ENCODE data around the gene NCDN.
A peak's percentile ranks its signal among the peaks of the same experiment; 100 is the strongest.
"Not testable (repeated sequence)": the region's sequence is repeated elsewhere in the genome, so short reads cannot be mapped to it uniquely, and the experiment has no call there.

NCDN gene

DNA sequence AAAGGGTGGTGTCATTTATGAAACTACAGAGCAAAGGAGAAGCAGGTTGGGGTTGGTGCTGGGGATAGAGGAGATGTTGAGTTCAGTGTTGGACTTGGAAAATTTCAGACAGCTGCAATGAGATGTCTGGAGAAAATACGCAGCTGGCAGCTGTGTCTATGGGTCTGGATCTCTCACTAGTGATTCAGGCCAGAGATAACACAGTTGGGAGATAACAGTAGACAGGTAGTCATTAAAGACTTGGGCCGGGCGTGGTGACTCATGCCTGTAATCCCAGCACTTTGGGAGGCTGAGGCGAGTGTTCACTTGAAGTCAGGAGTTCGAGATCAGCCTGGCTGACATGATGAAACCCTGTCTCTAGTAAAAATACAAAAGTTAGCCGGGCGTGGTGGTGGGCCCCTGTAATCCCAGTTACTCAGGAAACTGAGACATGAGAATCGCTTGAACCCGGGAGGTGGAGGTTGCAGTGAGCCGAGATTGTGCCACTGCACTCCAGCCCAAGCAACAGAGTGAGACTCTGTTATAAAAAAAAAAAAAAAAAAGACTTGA lies 13.1 kb downstream of the NCDN start:
- DNase-seq (ENCODE audit: low read depth in 2 of 2) = no peak

DNA sequence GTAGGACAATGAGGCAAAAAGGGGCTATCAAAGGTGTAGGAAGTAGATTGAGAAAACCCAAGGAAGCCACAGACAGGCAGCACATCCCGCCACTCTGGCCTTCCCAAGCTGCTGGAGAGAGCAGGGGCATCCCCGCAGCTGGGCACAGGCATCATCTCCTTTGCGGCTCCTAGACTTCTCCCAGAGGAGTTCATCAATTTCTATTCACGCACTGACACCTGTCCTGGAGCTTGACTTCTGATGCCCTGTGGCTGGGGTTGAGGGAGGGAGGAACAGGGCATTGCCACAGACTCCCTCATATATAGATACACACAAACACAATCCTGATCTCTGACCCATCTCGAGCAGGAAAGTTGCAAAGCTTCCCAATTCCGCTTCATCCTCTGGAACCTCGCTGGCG lies 13.7 kb downstream of the NCDN start:
- DNase-seq (ENCODE audit: low read depth in 2 of 2) = no peak

DNA sequence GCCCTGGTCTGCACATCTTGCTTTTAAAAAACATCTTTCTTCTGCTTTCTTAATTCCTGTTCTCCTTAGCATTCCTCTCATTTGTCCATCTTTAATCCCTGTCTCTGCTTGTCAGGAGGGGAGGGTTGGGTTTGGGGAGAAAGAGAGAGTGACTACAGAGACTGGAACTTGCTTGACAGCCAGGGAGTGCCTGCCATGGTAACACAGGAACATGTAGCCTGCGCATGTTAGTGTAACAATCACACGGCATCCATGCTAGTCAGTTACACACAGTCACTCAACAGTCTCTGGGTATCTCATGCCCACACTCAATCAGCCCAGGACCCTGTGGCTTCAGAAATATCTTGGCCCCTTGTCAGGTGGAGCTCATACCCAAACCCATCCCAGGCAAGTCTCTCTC lies 14.7 kb downstream of the NCDN start:
- DNase-seq (ENCODE audit: low read depth in 2 of 2) = no peak

DNA sequence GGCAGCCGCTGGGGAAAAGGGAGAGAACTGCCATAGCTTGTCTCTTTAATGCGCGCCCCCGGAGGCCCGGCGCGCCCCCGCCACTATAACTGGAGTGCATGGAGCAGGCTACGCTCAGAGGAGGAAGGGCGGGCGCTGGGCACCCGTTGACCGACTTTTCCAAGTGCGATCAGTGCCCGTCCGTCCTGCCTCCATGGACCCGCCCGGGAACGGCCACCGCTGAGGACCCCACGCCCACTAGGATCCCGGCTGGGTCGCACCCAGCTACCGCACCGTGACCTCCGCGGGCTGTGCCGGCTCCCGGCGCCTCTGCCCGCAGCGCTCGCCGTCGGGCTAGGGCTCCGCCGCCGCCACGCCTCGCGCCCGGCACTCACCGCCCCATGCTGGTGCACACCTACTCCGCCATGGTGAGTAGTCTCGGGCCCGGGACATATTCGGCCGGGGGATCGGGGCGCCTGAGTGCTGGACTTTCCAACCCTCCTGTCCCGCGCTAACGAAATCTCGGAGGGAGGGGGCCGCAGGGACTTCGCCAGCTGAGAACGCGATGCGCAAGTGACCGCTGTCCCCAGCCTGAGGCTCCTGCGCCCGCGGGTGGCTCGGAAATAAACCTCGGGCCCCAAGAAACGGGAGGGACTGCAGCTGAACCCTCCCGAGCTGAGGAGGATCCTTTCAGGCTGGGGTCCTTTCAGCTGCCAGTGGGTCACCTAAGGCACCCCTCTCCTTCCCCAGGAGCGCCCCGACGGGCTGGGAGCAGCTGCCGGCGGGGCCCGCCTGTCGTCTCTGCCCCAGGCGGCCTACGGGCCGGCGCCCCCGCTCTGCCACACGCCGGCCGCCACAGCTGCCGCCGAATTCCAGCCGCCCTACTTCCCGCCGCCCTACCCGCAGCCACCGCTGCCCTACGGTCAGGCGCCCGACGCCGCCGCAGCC lies 15.9 kb downstream of the NCDN start, which contains the start of gene TFAP2E:
TSS of gene TFAP2E (plus strand) at position 117 of the 927 bp plus-strand sequence. CDS start at position 381, 264 bp downstream.
- no peak for DNase-seq (ENCODE audit: low read depth in 2 of 2)

DNA sequence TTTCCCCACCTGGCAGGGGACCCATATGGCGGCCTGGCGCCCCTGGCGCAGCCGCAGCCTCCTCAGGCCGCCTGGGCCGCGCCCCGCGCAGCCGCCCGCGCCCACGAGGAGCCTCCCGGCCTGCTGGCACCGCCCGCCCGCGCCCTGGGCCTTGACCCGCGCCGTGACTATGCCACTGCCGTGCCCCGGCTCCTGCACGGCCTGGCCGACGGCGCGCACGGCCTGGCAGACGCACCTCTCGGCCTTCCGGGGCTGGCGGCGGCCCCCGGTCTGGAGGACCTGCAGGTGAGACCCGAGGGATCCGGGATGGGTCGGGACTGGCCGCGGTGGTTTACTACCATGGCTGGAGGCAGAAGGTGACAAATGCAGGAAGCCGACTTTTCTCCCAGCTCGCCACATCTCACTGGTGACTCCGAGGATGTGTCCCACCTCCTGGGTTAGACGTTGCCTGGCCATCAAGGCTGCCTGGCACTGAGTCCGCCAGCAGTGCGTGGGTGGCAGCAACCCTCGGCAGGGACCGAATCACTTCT lies 16.6 kb downstream of the NCDN start:
- DNase-seq (ENCODE audit: low read depth in 2 of 2) = no peak

DNA sequence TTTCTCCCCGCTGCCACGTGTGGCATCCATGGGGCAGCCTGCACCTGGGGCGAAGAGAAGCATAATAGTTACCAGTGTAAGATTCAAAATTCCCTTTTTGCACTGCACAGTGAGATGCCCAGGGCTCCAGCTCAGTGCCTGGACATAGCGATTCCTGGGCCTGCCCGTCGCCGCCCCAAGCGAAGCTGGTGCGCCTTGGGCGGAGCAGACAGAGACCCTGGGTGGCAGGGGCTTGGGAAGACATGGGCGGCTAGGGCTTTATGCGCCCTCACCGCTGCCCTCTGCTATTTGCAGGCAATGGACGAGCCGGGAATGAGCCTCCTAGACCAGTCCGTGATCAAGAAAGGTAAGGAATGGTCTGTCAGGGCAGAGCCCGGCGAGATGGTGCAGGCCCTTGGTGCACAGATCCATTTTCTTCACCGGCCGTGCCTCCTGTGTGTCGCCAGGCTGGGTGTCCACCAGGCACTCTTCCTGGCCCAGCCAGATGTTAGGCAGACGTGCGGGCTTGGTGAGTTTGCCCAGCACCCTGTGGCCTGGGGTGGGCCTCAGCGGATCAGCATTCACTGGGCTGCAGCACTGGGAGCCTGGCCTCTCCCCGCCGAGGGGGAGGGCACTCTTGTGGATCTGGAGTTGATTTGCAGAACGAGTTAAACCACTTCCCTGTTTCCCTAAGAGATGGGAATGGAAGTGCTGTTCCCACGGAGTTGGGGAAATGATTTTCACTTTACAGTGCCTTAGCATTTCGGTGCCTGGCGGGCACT lies 17.2 kb downstream of the NCDN start:
- no peak for DNase-seq (ENCODE audit: low read depth in 2 of 2)

DNA sequence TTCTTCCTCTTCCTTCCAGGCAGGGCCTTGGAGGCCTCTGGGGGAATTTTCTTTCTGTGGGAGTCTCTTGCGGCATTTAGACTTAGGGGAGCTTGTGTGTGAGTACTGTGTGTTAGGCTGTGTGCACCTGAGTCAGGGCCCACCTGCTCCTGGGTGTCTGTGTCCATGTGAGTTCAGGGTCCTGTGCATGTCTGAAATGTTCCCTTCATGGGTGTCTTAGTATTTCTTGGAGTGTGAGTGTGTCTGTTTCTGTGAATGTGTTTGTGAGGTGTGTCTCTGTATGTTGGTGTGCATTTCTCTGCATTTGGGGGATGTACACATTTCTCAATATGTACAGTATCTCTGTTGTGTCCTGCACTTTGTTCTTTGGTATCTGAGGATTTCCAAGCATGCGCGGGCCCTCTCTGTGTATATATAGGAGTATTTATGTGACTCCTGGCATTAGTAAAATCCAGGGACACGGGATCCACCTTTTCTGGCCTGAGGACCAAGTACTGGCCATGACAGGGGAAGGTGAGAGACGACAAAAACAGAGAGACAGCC lies 17.9 kb downstream of the NCDN start:
- DNase-seq (ENCODE audit: low read depth in 2 of 2) = no peak

DNA sequence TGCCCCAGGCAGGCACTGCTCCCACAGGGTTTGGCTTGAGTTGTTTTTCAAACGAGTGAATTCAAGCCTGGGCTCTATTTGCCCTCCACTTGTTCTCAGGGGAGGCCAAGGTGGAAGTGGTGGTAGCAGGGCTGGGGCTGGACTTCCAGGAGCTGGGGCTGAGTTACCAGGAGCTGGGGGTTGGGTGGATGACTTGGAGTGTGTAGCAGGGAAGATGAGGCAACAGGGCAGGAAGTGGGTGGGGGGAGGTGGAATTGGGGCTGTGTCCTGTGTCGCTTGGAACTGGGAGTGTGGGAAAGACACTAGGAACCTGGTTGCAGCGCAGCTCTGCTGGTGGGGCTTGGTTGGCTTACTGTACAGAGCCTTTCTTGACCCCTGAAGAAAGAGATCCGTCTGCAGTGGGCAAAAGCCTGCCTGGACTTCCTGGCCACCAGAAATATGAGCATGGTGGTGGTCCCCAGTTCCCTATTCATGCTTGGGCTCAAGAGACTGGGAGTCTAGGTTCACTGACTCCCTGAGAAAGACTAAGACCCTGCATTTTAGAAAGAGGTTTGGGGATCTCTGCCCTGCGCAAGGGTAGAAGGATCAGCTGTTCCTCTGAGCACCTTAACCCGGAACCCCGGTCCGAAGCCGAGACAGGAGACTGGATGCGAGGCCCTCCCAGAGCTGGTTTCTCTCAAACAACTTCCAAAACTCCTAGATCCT lies 18.6 kb downstream of the NCDN start:
- no peak for DNase-seq (ENCODE audit: low read depth in 2 of 2)

DNA sequence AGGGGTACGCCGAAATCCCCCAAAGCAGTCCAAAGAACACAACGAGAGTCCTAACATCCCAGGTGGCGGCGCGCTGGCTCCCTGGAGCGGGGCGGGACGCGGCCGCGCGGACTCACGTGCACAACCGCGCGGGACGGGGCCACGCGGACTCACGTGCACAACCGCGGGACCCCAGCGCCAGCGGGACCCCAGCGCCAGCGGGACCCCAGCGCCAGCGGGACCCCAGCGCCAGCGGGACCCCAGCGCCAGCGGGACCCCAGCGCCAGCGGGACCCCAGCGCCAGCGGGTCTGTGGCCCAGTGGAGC lies 19.1 kb downstream of the NCDN start:
- not testable (repeated sequence) for DNase-seq (ENCODE audit: low read depth in 2 of 2)

DNA sequence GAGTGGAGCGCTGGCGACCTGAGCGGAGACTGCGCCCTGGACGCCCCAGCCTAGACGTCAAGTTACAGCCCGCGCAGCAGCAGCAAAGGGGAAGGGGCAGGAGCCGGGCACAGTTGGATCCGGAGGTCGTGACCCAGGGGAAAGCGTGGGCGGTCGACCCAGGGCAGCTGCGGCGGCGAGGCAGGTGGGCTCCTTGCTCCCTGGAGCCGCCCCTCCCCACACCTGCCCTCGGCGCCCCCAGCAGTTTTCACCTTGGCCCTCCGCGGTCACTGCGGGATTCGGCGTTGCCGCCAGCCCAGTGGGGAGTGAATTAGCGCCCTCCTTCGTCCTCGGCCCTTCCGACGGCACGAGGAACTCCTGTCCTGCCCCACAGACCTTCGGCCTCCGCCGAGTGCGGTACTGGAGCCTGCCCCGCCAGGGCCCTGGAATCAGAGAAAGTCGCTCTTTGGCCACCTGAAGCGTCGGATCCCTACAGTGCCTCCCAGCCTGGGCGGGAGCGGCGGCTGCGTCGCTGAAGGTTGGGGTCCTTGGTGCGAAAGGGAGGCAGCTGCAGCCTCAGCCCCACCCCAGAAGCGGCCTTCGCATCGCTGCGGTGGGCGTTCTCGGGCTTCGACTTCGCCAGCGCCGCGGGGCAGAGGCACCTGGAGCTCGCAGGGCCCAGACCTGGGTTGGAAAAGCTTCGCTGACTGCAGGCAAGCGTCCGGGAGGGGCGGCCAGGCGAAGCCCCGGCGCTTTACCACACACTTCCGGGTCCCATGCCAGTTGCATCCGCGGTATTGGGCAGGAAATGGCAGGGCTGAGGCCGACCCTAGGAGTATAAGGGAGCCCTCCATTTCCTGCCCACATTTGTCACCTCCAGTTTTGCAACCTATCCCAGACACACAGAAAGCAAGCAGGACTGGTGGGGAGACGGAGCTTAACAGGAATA lies 19.7 kb downstream of the NCDN start:
- peak in 1 of 2 donors; percentile 47 for DNase-seq (ENCODE audit: low read depth in 2 of 2)

DNA sequence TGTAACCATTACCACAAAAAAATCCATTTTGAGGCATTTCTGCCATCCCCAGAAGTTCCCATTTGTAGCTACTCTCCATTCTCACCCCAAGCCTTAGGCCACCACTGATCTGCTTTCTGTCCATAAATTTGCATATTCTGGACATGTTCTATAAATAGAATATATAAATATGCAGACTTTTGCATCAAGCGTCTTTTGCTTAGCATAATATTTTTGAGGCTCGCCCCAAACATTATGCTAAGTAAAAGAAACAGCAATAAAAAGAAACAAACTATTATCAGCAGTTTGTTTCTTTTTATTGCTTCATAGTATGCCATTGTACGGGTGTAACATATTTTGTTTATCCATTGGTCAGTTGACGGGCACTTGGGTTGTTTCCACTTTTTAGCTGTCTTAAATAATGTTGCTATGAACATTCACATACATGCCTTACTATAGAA lies 23.4 kb downstream of the NCDN start:
- no peak for DNase-seq (ENCODE audit: low read depth in 2 of 2)

DNA sequence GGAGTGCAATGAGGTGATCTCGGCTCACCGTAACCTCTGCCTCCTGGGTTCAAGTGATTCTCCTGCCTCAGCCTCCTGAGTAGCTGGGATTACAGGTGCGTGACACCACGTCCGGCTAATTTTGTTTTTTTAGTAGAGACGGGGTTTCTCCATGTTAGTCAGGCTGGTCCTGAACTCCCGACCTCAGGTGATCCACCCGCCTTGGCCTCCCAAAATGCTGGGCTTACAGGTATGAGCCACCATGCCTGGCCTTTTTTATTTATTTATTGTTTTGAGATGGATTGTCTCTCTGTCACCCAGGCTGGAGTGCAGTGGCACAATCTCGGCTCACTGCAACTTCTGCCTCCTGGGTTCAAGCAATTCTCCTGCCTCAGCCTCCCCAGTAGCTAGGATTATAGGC lies 24.0 kb downstream of the NCDN start:
- DNase-seq (ENCODE audit: low read depth in 2 of 2) = not testable (repeated sequence)

DNA sequence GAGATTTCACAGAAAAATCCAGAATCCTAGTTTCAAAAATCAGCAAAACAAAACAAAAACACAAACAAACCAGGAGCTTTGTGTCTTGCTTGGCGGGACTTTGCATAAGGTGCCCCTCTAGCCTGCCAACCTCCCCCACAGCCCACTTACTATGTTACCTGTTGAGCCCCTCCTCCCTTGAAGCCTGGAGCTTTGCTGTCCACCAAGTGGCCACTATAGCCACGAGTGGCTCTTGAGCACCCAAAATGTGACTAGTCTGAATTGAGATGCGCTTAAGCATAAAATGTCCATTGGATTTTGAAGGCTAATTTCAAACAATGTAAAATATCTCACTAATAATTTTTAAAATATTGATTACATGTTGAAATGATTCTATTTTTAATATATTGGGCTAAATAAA lies 27.7 kb downstream of the NCDN start:
- no peak for DNase-seq (ENCODE audit: low read depth in 2 of 2)

DNA sequence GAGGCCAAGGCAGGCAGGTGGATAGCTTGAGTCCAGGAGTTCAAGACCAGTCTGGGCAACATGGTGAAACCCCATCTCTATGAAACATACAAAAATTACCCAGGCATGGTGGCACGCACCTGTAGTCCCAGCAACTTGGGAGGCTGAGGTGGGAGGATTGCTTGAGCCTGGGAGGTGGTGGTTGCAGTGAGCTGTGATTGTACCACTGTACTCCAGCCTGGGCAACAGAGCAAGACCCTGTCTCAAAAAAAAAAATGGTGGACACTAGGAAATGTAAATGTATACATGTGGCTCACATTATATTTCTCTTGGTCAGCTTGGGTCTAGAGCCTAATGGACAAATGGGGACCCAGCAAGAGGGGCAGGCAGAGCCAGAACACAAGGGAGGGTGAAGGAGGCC lies 28.2 kb downstream of the NCDN start:
- not testable (repeated sequence) for DNase-seq (ENCODE audit: low read depth in 2 of 2)

DNA sequence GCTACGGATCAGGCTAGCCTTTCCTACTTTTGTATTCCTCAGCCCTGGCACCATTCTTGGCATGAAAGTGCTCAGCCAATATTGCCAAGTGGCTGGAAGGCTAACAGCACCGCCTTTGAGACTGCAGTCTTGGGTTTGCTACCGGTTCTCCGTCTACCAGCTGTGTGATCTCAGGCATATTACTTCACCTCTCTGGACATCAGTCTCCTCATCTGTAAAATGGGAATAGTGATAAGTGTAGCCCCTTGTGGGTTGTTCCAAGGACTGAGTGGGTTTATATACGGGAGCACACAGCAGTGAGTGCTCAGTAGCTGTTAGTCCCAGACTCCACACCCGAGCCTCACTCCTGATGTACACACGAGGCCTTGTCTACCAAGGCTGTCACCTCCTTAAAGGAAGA lies 29.2 kb downstream of the NCDN start:
- no peak for DNase-seq (ENCODE audit: low read depth in 2 of 2)

DNA sequence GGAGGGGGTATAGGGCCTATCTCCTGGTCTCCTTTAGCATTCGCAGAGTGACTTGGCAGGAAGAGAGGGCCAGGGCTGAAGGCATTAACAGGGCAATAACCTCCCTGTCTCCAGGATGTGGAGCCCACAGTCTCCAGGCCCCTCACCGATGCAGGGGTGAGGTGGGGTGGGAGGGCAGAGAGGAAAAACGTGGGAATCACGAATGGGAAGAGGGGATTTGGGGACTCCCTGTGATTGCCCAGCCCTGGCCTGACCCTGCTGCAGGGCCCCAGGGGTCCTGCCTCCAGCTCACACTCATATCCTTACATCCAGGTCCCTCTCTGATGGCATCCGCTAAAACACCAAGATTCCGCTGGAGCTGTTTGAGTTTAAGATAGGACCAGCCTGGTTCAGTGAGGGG lies 30.1 kb downstream of the NCDN start:
- no peak for DNase-seq (ENCODE audit: low read depth in 2 of 2)

DNA sequence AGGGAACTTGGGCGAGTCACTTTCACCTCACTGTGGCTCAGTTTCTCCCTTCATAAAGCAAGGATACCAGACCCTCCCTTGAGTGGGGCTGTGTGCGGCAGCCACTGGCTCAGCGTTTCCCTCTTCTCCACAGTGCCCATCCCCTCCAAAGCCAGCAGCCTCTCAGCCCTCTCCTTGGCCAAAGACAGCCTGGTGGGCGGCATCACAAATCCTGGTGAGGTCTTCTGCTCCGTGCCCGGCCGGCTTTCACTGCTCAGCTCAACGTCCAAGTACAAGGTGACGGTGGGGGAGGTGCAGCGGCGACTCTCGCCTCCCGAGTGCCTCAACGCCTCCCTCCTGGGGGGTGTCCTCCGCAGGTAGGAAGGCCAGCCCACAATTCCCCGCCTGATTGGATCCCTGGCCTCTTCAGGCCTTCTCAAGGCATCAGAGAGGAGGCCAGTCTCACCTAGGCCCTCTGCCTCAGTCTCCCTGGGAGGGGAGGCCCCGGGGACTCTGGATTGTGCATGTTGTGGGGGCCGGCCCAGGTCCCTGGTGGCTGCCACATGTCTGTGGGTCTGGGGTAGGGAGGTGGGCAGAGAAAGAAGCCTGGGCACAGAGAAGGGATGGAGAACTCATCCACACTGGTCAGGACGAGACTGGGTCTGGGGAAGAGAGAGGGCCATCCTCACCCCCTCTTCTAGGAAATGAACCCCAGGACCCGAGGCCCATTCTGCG lies 30.8 kb downstream of the NCDN start:
- no peak for DNase-seq (ENCODE audit: low read depth in 2 of 2)

DNA sequence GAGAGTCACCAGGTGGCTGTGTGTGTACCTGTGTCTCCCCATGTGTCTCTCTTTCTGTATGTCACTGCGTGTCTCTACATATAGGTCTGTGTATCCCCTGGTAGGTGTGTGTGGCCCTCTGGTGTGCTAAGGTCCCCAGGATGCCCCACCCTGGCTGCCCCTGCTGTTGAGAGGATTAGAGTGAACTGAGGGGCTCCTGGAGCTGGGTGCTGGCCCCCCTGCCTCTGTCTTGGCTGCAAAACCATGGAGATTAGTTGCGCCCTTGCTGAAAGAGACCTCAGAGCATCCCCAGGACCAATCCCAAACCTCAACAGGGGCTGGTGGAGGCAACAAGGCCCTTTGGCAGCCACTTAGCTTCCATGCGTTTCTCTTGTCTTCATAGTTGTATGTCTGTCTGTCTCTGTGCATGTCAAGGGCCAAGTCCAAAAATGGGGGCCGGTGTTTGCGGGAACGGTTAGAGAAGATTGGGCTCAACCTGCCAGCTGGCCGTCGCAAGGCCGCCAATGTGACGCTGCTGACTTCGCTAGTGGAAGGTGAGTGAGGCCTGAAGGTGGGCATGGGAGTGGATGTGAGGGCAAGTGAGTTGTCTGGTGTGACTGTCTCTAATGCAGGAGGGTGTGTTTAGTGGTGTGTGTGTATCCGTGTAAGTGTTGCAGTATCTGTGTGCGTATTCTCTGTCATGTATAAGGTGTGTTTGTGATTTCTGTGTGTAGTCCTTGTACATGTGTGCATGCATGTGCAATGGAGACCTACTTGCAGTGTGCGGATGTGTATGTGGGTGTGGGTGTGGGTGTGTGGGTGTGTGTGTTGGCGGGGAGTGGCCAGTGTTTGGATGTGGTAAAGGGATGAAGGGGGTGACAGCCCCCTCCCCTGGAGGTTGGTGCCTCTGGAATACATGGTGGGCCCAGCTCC lies 32.2 kb downstream of the NCDN start:
- DNase-seq (ENCODE audit: low read depth in 2 of 2) = no peak
